Retinal pigment epithelial cell (primary cell): Measurements from ENCODE around the gene TRIO.

Experiments used
- DNase-seq: peaks from one replicate; pipeline ENCODE4 v3.0.0-alpha.2; 2010; ENCODE audit warnings: low read depth
- H3K4me3 ChIP-seq: 2 replicates; pipeline ENCODE4 v1.5.1; 2011; ENCODE audit warnings: mild to moderate bottlenecking, low read length, control low read depth, moderate library complexity
- CTCF ChIP-seq: conservative IDR thresholded peaks from 2 replicates; pipeline ENCODE4 v1.5.1; 2011; ENCODE audit warnings: low read depth, low read length, control low read depth, inconsistent platforms

The TRIO gene

DNA sequence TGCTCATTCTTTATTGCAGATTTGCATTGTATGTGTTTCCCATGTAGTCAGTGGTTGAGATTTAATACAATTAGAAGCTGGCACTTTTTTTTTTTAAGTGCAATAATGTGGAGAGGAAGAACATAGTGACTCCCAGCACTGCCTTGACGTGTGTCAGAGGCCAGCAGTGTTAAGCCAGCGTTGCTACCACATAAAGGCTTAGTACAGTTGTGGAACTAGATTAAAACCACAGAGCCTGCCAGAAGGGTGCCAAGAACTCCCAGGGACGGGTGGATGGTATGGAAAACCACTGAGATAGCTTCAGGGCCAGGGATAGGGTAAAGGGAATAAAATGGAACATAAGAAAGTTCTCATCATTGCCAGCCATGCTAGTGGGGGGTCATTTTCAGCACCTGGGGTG, 142.9 kb downstream of the TRIO start:
- no peak overlapping the region for H3K4me3 ChIP-seq
- no peak for TF ChIP-seq CTCF
- peak; percentile 68 for DNase-seq

DNA sequence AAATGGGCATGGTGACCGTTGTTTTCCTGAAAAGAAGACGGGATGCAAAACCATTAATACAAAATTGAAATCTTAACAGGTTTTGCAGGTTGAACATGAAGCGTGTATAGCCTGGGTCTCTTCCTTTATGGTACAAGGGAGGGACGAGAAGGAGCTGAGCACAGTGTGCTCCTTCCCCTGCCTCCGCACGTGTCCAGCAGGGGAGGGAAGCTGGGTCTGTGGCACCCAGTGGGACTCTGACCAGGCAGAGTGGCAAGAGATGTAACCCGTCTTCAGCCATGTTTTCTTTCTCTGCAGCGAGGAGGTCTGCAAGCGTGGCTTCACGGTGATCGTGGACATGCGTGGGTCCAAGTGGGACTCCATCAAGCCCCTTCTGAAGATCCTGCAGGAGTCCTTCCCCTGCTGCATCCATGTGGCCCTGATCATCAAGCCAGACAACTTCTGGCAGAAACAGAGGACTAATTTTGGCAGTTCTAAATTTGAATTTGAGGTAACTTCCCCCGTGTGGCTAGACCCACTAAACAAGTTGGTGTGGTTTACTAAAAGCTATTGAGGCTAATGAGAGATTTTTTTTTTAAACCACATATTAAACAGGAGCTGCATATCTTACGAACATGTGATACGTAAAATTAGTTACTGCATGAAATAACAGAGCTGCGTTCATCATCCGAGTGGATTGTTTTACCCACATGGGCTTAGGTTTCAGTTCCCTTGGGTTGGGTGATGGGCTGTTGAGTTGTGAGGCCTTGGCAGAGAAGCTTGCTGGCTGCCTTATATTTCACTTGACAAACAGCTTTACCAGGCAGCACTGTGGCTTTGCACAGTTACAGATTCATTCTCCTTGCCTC, 143.7 kb downstream of the TRIO start:
- TF ChIP-seq CTCF = no peak
- DNase-seq = no peak
- no peak overlapping the region for H3K4me3 ChIP-seq

- peak; percentile 48 for DNase-seq
- TF ChIP-seq CTCF = no peak
- H3K4me3 ChIP-seq = no peak overlapping the region
These were observed 149.9 kb downstream of the TRIO start for GRCh38 chr5:14292766-14293658.

DNA sequence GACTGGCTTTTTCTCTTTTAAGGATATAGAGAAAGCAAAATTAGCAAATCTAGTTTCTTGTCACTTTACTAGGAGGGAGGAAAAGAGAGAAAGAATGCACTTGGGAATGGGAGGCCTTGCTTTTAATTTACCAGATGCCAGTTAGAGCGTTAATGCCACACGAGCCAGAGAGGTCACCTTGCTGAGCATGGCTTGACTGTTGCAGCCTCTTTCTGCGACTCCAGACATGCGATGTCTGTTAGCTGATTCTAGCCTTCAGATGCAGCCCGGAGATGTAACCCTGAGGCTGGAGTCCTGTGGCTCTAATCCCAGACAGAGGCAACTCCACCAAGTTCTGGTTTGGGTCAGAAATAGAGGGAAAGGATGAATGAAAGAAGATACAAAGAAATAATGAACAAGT, 152.5 kb downstream of the TRIO start:
- TF ChIP-seq CTCF = no peak
- DNase-seq = no peak
- no peak overlapping the region for H3K4me3 ChIP-seq

DNA sequence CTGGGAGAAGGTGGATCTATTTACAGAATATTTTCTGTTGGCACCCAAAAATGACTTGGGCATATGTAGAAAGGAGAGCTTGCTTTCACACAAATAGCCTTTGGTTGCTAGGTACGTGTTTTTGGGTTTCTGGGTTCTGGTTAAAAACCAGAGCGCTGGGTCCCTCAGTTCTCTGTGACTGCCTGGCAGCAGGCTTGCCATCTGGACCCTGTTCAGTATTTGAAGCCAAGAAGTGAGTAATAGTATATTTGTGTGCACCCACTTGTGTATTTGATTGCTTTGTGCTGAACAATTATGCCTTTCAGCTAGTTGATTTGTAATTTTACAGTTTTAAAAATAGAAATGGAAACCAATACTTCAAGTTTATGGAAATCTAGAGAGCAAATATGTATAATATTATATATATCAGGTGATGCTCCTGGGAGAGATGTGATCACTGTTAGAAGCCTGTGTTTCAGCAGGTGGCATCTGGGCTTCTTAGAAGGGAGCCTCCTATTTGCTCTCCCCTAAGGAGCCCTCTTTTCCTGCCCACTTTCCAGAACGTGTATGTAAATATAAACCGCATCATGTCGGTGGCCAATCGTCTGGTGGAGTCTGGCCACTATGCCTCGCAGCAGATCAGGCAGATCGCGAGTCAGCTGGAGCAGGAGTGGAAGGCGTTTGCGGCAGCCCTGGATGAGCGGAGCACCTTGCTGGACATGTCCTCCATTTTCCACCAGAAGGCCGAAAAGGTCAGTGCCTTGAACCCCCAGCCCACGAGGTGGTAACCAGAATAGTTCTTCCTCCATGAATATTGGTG, 153.6 kb downstream of the TRIO start:
- DNase-seq = no peak
- TF ChIP-seq CTCF = no peak
- no peak overlapping the region for H3K4me3 ChIP-seq

DNA sequence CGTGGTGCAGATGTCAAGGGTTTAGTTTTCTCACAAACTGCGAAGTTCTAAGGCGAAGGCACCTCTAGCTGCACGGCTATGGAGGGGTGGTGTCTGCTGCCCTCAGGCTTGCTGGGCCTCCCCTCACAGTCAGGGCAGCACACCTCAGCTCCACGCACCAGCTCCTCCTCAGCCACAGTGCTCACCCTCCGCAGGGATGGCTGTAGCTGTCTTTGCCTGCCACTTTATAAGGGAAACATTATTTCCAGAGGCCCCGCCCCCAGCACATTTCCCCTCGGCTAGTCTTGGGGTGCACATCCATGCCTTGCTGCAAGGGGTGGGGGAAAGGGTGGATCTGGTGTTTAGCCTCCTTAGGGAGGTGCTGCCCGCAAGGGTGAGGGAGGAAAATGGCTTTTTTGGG, 154.6 kb downstream of the TRIO start:
- no peak overlapping the region for H3K4me3 ChIP-seq
- no peak for DNase-seq
- no peak for TF ChIP-seq CTCF
